ENCODE measurements around the gene SLC6A18. TPM values are rescaled to one million over a fixed set of nuclear protein-coding genes. Genes with fewer than 3 reads are reported as not detected.
A peak's percentile ranks its signal among the peaks of the same experiment; 100 is the strongest.

SLC6A18 gene
- total RNA-seq, 1 donor from 2014 or later = not detected

- no peak for DNase-seq
Measured at GRCh38 chr5:1235379-1235778, 10.2 kb downstream of the SLC6A18 start.

- DNase-seq = no peak
Measured at GRCh38 chr5:1235838-1236237, 10.7 kb downstream of the SLC6A18 start.

GRCh38 chr5:1239505-1240251, 14.5 kb downstream of the SLC6A18 start:
- no peak for DNase-seq

- no peak for DNase-seq
Measured at GRCh38 chr5:1240496-1241260, 15.5 kb downstream of the SLC6A18 start.

GRCh38 chr5:1241509-1242080, 16.4 kb downstream of the SLC6A18 start:
- DNase-seq = no peak

- no peak for DNase-seq
Measured at GRCh38 chr5:1242733-1243486, 17.7 kb downstream of the SLC6A18 start.

- DNase-seq = no peak
Measured at GRCh38 chr5:1243487-1244130, 18.4 kb downstream of the SLC6A18 start.

GRCh38 chr5:1244255-1244654, 19.1 kb downstream of the SLC6A18 start:
- DNase-seq = no peak

GRCh38 chr5:1244976-1245375, 19.8 kb downstream of the SLC6A18 start:
- DNase-seq = no peak

GRCh38 chr5:1245905-1246576, 20.9 kb downstream of the SLC6A18 start:
- DNase-seq = no peak

GRCh38 chr5:1246711-1247431, 21.7 kb downstream of the SLC6A18 start:
- peak; percentile 91 for DNase-seq

GRCh38 chr5:1247811-1248210, 22.6 kb downstream of the SLC6A18 start:
- no peak for DNase-seq

GRCh38 chr5:1249366-1250280, 24.4 kb downstream of the SLC6A18 start:
- peak; percentile 20 for DNase-seq

- no peak for DNase-seq
Measured at GRCh38 chr5:1251678-1252580, 26.7 kb downstream of the SLC6A18 start.

- DNase-seq = no peak
Measured at GRCh38 chr5:1252681-1253080, 27.5 kb downstream of the SLC6A18 start.

GRCh38 chr5:1253456-1254105, 28.4 kb downstream of the SLC6A18 start:
- no peak for DNase-seq

- DNase-seq = no peak
Measured at GRCh38 chr5:1254196-1254595, 29.0 kb downstream of the SLC6A18 start.

- DNase-seq = no peak
Measured at GRCh38 chr5:1255081-1255561, 29.9 kb downstream of the SLC6A18 start.

Measured in tongue (tissue), 2 donors.